DMS 273 treated with DMSO at 0.1 percent for 48 hours (cell line): ENCODE measurements around the gene CIPC.

ENCODE experiments used
- DNase-seq: peaks from one replicate; lab custom pipeline; 2025; lab: John Stamatoyannopoulos, UW

The CIPC gene

GRCh38 chr14:77097700-77098528 is at the start of gene CIPC:
CIPC (plus strand) TSS chr14:77098258; CDS start chr14:77105709, 7,451 bp downstream.
- peak; percentile 98 for DNase-seq

- no peak for DNase-seq
Measured at GRCh38 chr14:77051116-77051515, 46.9 kb upstream of the CIPC start.

GRCh38 chr14:77052281-77053044 is 45.6 kb upstream of the CIPC start:
- DNase-seq, result no peak

- peak; percentile 57 for DNase-seq
Measured at GRCh38 chr14:77053046-77053841, 44.8 kb upstream of the CIPC start.

GRCh38 chr14:77055306-77055705 is 42.8 kb upstream of the CIPC start:
- no peak for DNase-seq

GRCh38 chr14:77055981-77056380 is 42.1 kb upstream of the CIPC start:
- no peak for DNase-seq

GRCh38 chr14:77058117-77058516 is 39.9 kb upstream of the CIPC start:
- no peak for DNase-seq

- DNase-seq, result no peak
Measured at GRCh38 chr14:77058785-77059184, 39.3 kb upstream of the CIPC start.

- DNase-seq, result peak; percentile 81
Measured at GRCh38 chr14:77059276-77059915, 38.7 kb upstream of the CIPC start.

- DNase-seq, result no peak
Measured at GRCh38 chr14:77061630-77062257, 36.3 kb upstream of the CIPC start.

GRCh38 chr14:77062261-77062660 is 35.8 kb upstream of the CIPC start:
- no peak for DNase-seq

GRCh38 chr14:77063571-77064171 is 34.4 kb upstream of the CIPC start:
- peak; percentile 78 for DNase-seq

- peak; percentile 24 for DNase-seq
Measured at GRCh38 chr14:77064521-77065178, 33.4 kb upstream of the CIPC start.

- DNase-seq, result no peak
Measured at GRCh38 chr14:77065851-77066577, 32.0 kb upstream of the CIPC start.

- DNase-seq, result no peak
Measured at GRCh38 chr14:77066578-77067172, 31.4 kb upstream of the CIPC start.

GRCh38 chr14:77067632-77068516 is 30.2 kb upstream of the CIPC start:
- peak; percentile 42 for DNase-seq

GRCh38 chr14:77068517-77069200 is 29.4 kb upstream of the CIPC start:
- DNase-seq, result no peak

- no peak for DNase-seq
Measured at GRCh38 chr14:77069551-77069950, 28.5 kb upstream of the CIPC start.
